SK-N-MC (cell line): ENCODE data around the gene RASAL1.

Source experiments
- EZH2 ChIP-seq: fragments of 200-600 bp; sonication (generic); IDR thresholded peaks from one replicate; pipeline ENCODE4 v1.6.1; 2017; ENCODE audit warnings: antibody characterized with exemption
- FOXP2 ChIP-seq: optimal IDR thresholded peaks from 2 replicates; pipeline ENCODE3; 2011; ENCODE audit warnings: mild to moderate bottlenecking, moderate library complexity; ENCODE audit not compliant: insufficient read depth; ENCODE audit errors: extremely low read length, control extremely low read depth
- POLR2AphosphoS5 ChIP-seq: IDR thresholded peaks from 2 replicates; pipeline ENCODE4 v1.6.1; 2012; ENCODE audit warnings: mild to moderate bottlenecking, low read depth, low read length, borderline replicate concordance

- TF ChIP-seq FOXP2 (no peak), EZH2 (no peak), POLR2AphosphoS5 (no peak)
Measured at GRCh38 chr12:113069751-113070116, 65.8 kb downstream of the RASAL1 start.
